A673 (cell line): Measurements from ENCODE around the gene ATAD3C.

Experiments used
- EZH2 ChIP-seq: fragments of 200-600 bp; sonication (generic); IDR thresholded peaks from 2 replicates; pipeline ENCODE4 v1.6.1; 2017; ENCODE audit warnings: borderline replicate concordance, low read depth, mild to moderate bottlenecking, mixed read lengths, antibody characterized with exemption, low read length; ENCODE audit not compliant: poor library complexity, severe bottlenecking
- TF ChIP-seq, protein P1 (sequence below): fragments of 300-800, 200-600 bp; sonication (generic); conservative IDR thresholded peaks from 2 replicates; pipeline ENCODE4 v1.5.1; 2017; ENCODE audit warnings: low read depth, mild to moderate bottlenecking, antibody characterized with exemption, low read length, moderate library complexity, mixed read lengths

GRCh38 chr1:1489231-1489630 lies 39.7 kb downstream of the ATAD3C start:
- TF ChIP-seq, protein P1, sequence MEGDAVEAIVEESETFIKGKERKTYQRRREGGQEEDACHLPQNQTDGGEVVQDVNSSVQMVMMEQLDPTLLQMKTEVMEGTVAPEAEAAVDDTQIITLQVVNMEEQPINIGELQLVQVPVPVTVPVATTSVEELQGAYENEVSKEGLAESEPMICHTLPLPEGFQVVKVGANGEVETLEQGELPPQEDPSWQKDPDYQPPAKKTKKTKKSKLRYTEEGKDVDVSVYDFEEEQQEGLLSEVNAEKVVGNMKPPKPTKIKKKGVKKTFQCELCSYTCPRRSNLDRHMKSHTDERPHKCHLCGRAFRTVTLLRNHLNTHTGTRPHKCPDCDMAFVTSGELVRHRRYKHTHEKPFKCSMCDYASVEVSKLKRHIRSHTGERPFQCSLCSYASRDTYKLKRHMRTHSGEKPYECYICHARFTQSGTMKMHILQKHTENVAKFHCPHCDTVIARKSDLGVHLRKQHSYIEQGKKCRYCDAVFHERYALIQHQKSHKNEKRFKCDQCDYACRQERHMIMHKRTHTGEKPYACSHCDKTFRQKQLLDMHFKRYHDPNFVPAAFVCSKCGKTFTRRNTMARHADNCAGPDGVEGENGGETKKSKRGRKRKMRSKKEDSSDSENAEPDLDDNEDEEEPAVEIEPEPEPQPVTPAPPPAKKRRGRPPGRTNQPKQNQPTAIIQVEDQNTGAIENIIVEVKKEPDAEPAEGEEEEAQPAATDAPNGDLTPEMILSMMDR: no peak
- TF ChIP-seq EZH2: no peak
